Measurements from ENCODE around the gene CLMN. TPM values are rescaled to one million over a fixed set of nuclear protein-coding genes. Genes with fewer than 3 reads are reported as not detected.

Gene CLMN
- total and polyA plus RNA-seq, 2 of the 8 experiments (the other 6 are each of a cell fraction or from before 2014, with no cell fraction given): 1.6 to 8.2 TPM

DNA sequence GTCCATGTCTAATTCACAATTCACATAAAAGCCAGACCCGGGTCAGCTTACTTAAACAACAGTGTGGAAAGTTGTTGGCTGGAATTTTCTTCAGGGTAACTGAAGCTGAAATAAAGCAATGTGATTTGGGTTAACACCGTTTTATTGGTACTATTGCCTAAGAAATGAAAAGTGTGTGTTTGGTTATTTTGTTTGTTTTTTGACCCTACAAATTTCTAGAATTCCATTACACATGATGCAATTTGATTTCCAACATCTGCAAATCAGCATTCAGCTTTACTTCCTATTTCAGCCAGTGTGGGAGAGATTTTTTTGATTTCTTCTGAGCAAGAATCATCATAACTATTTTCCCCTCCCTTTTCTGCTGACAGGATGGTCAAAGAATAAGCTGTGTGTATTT is 45.7 kb upstream of the CLMN start:
- WGBS, 2 experiments (ENCODE audit: extremely low coverage in 1 of 2, insufficient coverage in 1 of 2, insufficient read length in 1 of 2, insufficient replicate concordance in 2 of 2, low coverage in 1 of 2, low lambda C conversion rate in 2 of 2, missing lambda C conversion rate in 1 of 2): 92% methylated on average over 2 of the region's 2 CpGs; no CpG with 5 or more reads in 1 of the 2 experiments
- Histone ChIP-seq H3K23me2 (ENCODE audit: low read depth, low read length) (peaks cover 4% of the 10 kb centered on the region; the same call in 1 of the 2 replicates), H2BK12ac (ENCODE audit: low read depth, low read length) (no peak overlapping the region), H3K4me2 (ENCODE audit: insufficient read depth in 1 of 2, low read depth in 2 of 2, low read length in 2 of 2) (no peak overlapping the region), H3K79me2 (ENCODE audit: control insufficient read depth in 1 of 2, insufficient read depth in 2 of 2, low read length in 2 of 2) (no peaks in the 10 kb centered on the region), H2BK120ac (replicated peaks; ENCODE audit: low read depth, low read length) (no peak overlapping the region), H3K4me1 (replicated peaks in 1 of 4; ENCODE audit: control insufficient read depth in 3 of 4, insufficient read depth in 4 of 4, low read length in 3 of 4) (peaks cover 7 to 30% (median 21%) of the 10 kb centered on the region in 4 experiments), H3K27ac (ENCODE audit: low read depth, low read length) (no peak overlapping the region), H3K23ac (ENCODE audit: insufficient read length) (no peak overlapping the region), H4K5ac (ENCODE audit: insufficient read length, low read depth, low read length) (no peak overlapping the region), H2AFZ (ENCODE audit: low read length) (no peak overlapping the region), H3K14ac (ENCODE audit: insufficient read length) (no peak overlapping the region), H3K9ac (replicated peaks in 1 of 4; ENCODE audit: extremely low read depth in 1 of 4, low read depth in 3 of 4, low read length in 3 of 4) (no peak overlapping the region), H3K27me3 (replicated peaks in 1 of 4; ENCODE audit: control insufficient read depth in 3 of 4, extremely low read depth in 1 of 4, insufficient read depth in 3 of 4, low read length in 3 of 4) (peaks cover 0 to 2% (median 0%) of the 10 kb centered on the region in 4 experiments; a peak in 3 of 7 replicates), H4K20me1 (replicated peaks in 1 of 2; ENCODE audit: control insufficient read depth in 1 of 2, insufficient read depth in 2 of 2, low read length in 2 of 2) (no peaks in the 10 kb centered on the region), H2BK5ac (ENCODE audit: low read depth, low read length) (no peak overlapping the region), H2AK5ac (ENCODE audit: low read depth, low read length) (no peak overlapping the region), H3K36me3 (ENCODE audit: control insufficient read depth in 2 of 4, insufficient read depth in 4 of 4, low read length in 3 of 4) (no peaks in the 10 kb centered on the region), H3K18ac (ENCODE audit: extremely low read depth, low read length) (no peak overlapping the region), H3K4ac (replicated peaks; ENCODE audit: insufficient read length, low read depth, low read length) (no peak overlapping the region), H4K8ac (ENCODE audit: extremely low read depth, insufficient read depth, low read length) (no peak overlapping the region), H3K9me3 (ENCODE audit: insufficient read depth in 2 of 2, low read depth in 1 of 2, low read length in 1 of 2) (no peaks in the 10 kb centered on the region), H2BK20ac (ENCODE audit: low read length) (no peak overlapping the region), H3K56ac (replicated peaks; ENCODE audit: insufficient read length, low read depth, low read length) (no peak overlapping the region), H3K79me1 (ENCODE audit: low read depth, low read length) (no peaks in the 10 kb centered on the region), H3K4me3 (ENCODE audit: extremely low read depth in 1 of 4, insufficient read depth in 2 of 4, low read depth in 3 of 4, low read length in 4 of 4) (no peak overlapping the region), H4K91ac (replicated peaks; ENCODE audit: insufficient read length, low read length) (no peak overlapping the region), H2BK15ac (ENCODE audit: low read length) (no peak overlapping the region)
- POLR2A ChIA-PET (ENCODE audit: partially characterized antibody): no interaction called here
- DNase-seq (ENCODE audit: low read depth in 1 of 2, low spot score in 2 of 2) (no peak), FAIRE-seq (no peak)
- CTCF ChIA-PET (ENCODE audit: partially characterized antibody): interaction anchor here (1.1 to 1.6 kb wide), 3 partner anchors 16 to 110 kb away, joined by 4 to 6 read pairs (median 4); no protein-coding TSS in a partner anchor
- TF ChIP-seq CHD1 (IDR thresholded peaks at IDR 0.05; ENCODE audit: low read depth, low read length) (no peak), TBP (IDR thresholded peaks at IDR 0.05; ENCODE audit: low read depth, low read length) (no peak), RXRA (IDR thresholded peaks at IDR 0.05; ENCODE audit: insufficient read depth, low read depth, low read length) (no peak), SP4 (IDR thresholded peaks at IDR 0.05; ENCODE audit: low read length) (no peak), KDM5A (IDR thresholded peaks at IDR 0.05; ENCODE audit: low read length) (no peak), RBBP5 (IDR thresholded peaks at IDR 0.05; ENCODE audit: borderline replicate concordance, low read depth, low read length) (no peak), RFX5 (IDR thresholded peaks at IDR 0.05; ENCODE audit: borderline replicate concordance, low read depth, low read length) (no peak), GTF2F1 (IDR thresholded peaks at IDR 0.05; ENCODE audit: borderline replicate concordance, low read depth, low read length) (no peak), GABPA (IDR thresholded peaks at IDR 0.05; ENCODE audit: borderline replicate concordance, insufficient read depth, low read length) (no peak), SIX5 (IDR thresholded peaks at IDR 0.05; ENCODE audit: low read depth, low read length) (no peak), POLR2A (IDR thresholded peaks at IDR 0.05; ENCODE audit: control extremely low read depth in 1 of 2, low read depth in 2 of 2, low read length in 2 of 2) (no peak), HDAC6 (IDR thresholded peaks at IDR 0.05; ENCODE audit: low read depth, low read length) (no peak), SRF (IDR thresholded peaks at IDR 0.05; ENCODE audit: low read depth, low read length) (no peak)
- TF ChIP-seq, protein P1, sequence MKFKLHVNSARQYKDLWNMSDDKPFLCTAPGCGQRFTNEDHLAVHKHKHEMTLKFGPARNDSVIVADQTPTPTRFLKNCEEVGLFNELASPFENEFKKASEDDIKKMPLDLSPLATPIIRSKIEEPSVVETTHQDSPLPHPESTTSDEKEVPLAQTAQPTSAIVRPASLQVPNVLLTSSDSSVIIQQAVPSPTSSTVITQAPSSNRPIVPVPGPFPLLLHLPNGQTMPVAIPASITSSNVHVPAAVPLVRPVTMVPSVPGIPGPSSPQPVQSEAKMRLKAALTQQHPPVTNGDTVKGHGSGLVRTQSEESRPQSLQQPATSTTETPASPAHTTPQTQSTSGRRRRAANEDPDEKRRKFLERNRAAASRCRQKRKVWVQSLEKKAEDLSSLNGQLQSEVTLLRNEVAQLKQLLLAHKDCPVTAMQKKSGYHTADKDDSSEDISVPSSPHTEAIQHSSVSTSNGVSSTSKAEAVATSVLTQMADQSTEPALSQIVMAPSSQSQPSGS (IDR thresholded peaks at IDR 0.05; ENCODE audit: low read length): no peak

Measured in H1 (cell line).